ENCODE results near the gene ERC1. TPM values are rescaled to one million over a fixed set of nuclear protein-coding genes. Genes with fewer than 3 reads are reported as not detected.

Gene ERC1
- total RNA-seq, 1 donor from 2014 or later: 56.5 TPM

DNA sequence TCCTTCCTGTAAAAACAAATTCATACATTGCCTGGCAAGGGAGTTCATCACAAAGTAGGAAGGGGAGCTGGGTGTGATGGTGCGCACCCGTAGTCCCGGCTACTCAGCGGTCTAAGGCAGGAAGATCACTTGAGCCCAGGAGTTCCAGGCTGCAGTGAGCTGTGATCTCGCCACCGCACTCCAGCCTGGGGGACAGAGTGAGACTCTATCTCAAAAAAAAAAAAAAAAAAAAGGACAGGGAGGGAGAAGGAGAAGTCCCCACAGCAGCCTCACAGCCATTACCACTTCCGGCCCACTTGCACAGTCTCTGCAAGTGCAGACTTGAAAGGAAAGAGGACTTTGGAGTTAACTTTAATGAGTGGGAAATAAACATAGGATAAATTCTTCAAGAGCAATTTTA is 482.4 kb downstream of the ERC1 start:
- no peak for DNase-seq (ENCODE audit: extremely low spot score in 2 of 2)
- H3K9me3 ChIP-seq: no peaks in the 10 kb centered on the region
- H3K27ac ChIP-seq: no peak overlapping the region
- H3K27me3 ChIP-seq: no peaks in the 10 kb centered on the region
- H3K36me3 ChIP-seq: no peaks in the 10 kb centered on the region
- H3K4me1 ChIP-seq: peaks cover 20% of the 10 kb centered on the region
- H3K4me3 ChIP-seq: no peak overlapping the region
- intact Hi-C loops (cut with DNase I): loop anchor here (10.0 kb wide), 1 partner anchor 49 kb away; no protein-coding TSS in a partner anchor
- TF ChIP-seq POLR2A (IDR thresholded peaks at IDR 0.05): no peak
- no peak for TF ChIP-seq POLR2AphosphoS5 (IDR thresholded peaks at IDR 0.05; ENCODE audit: insufficient read depth in 1 of 2, low read depth in 1 of 2)
- no peak for TF ChIP-seq CTCF (IDR thresholded peaks at IDR 0.05)

GRCh38 chr12:1474041-1474573 is 483.1 kb downstream of the ERC1 start:
- intact Hi-C loops (cut with DNase I): loop anchor here (10.0 kb wide), 1 partner anchor 49 kb away; no protein-coding TSS in a partner anchor
- H3K4me1 ChIP-seq: peaks cover 20% of the 10 kb centered on the region
- no peak overlapping the region for H3K4me3 ChIP-seq

GRCh38 chr12:1474574-1475153 is 483.6 kb downstream of the ERC1 start:
- Histone ChIP-seq H3K27ac (no peak overlapping the region), H3K4me1 (peaks cover 20% of the 10 kb centered on the region), H3K9me3 (no peaks in the 10 kb centered on the region), H3K36me3 (no peaks in the 10 kb centered on the region), H3K4me3 (no peak overlapping the region), H3K27me3 (no peaks in the 10 kb centered on the region)
- DNase-seq (ENCODE audit: extremely low spot score in 2 of 2): no peak
- intact Hi-C loops (cut with DNase I): loop anchor here (10.0 kb wide), 1 partner anchor 50 kb away; no protein-coding TSS in a partner anchor
- TF ChIP-seq CTCF (IDR thresholded peaks at IDR 0.05) (no peak), POLR2AphosphoS5 (IDR thresholded peaks at IDR 0.05; ENCODE audit: insufficient read depth in 1 of 2, low read depth in 1 of 2) (no peak), POLR2A (IDR thresholded peaks at IDR 0.05) (no peak)

More at GRCh38 chr12:1474041-1474573, 483.1 kb downstream of the ERC1 start:
- H3K36me3 ChIP-seq: no peaks in the 10 kb centered on the region
- H3K27me3 ChIP-seq: no peaks in the 10 kb centered on the region
- TF ChIP-seq POLR2AphosphoS5 (IDR thresholded peaks at IDR 0.05; ENCODE audit: insufficient read depth in 1 of 2, low read depth in 1 of 2): no peak
- TF ChIP-seq CTCF (IDR thresholded peaks at IDR 0.05): no peak
- no peak for TF ChIP-seq POLR2A (IDR thresholded peaks at IDR 0.05)
- H3K9me3 ChIP-seq: no peaks in the 10 kb centered on the region
- H3K27ac ChIP-seq: no peak overlapping the region
- no peak for DNase-seq (ENCODE audit: extremely low spot score in 2 of 2)

DNA sequence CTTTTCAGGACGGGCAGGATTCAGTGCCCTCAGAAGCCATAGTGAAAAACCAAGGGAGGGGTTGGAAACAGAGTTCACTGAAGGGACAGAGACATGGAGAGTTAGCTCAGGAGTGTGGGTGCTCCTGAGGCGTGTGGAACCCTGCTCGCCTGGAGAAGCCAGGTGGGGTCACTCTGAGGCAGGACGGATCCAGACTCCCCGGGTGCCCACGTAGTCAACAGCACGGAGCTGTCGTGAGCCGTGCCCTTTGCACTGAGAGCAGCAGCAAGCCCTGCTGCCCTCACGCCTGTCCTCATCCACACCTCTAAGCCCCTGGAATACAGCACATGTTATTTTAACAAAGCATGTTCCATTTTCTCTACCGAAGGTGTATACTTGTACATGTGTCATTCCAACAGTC is 488.6 kb downstream of the ERC1 start:
- H3K36me3 ChIP-seq: no peaks in the 10 kb centered on the region
- no peaks in the 10 kb centered on the region for H3K27me3 ChIP-seq
- H3K27ac ChIP-seq: no peak overlapping the region
- no peaks in the 10 kb centered on the region for H3K9me3 ChIP-seq
- no peak for TF ChIP-seq POLR2A (IDR thresholded peaks at IDR 0.05)
- no peak for TF ChIP-seq POLR2AphosphoS5 (IDR thresholded peaks at IDR 0.05; ENCODE audit: insufficient read depth in 1 of 2, low read depth in 1 of 2)
- TF ChIP-seq CTCF (IDR thresholded peaks at IDR 0.05): no peak
- DNase-seq (ENCODE audit: extremely low spot score in 2 of 2): no peak
- H3K4me1 ChIP-seq: peaks cover 3% of the 10 kb centered on the region
- H3K4me3 ChIP-seq: no peak overlapping the region
- intact Hi-C loops (cut with DNase I): loop anchor here (10.0 kb wide), 1 partner anchor 55 kb away; no protein-coding TSS in a partner anchor

DNA sequence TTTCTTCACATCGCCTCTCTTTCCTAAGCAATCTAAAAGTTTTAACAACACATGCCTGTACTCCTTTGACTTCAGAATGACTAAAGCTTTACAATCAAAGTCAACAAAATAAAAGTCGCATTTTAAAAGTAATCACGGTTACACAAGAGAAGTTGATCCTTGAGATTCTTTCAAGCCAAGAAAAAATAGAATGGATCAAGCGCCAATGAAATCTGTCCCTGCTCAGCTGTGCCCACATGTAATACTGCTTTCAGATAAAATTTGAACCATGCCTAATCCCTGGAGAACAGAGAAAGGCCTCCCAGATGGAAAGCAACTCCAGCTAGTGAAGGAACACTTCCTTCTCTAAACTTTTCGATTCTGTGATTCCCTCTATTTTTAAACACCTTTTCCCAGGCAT is 490.3 kb downstream of the ERC1 start:
- Histone ChIP-seq H3K27ac (no peak overlapping the region), H3K9me3 (no peaks in the 10 kb centered on the region), H3K4me1 (no peaks in the 10 kb centered on the region), H3K36me3 (no peaks in the 10 kb centered on the region), H3K27me3 (no peaks in the 10 kb centered on the region), H3K4me3 (no peak overlapping the region)
- no peak for DNase-seq (ENCODE audit: extremely low spot score in 2 of 2)
- intact Hi-C loops (cut with DNase I): no loop called here
- TF ChIP-seq POLR2AphosphoS5 (IDR thresholded peaks at IDR 0.05; ENCODE audit: insufficient read depth in 1 of 2, low read depth in 1 of 2): no peak
- TF ChIP-seq CTCF (IDR thresholded peaks at IDR 0.05): no peak
- no peak for TF ChIP-seq POLR2A (IDR thresholded peaks at IDR 0.05)

All from vagina (tissue), 2 donors.